ENCODE results near the gene CLASP1. TPM values are rescaled to one million over a fixed set of nuclear protein-coding genes. Genes with fewer than 3 reads are reported as not detected.

CLASP1 gene
- total and polyA plus RNA-seq, 4 donors: 7.5 to 50.0 (median 21.9) TPM

DNA sequence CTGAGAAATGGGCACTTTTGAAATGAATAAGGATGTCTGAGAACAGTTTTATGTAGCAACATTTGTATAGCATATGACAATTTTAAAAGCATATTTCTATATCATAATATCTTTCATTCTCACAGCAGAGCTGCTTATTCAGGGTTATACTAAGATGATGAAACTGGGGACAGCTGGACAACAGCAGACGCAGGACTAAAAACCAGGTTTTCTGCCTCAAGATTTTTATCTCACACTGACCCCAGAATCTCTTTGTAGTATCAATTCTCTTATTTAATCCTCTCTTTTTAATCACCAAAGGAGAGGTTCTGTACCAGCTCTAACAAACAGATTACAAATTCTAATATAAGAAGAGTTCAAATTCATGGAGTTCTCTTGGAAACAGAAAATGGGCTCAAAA lies 290.1 kb downstream of the CLASP1 start:
- H3K27me3 ChIP-seq (ENCODE audit: control insufficient read depth in 4 of 4, insufficient read depth in 4 of 4, low read length in 3 of 4): no peaks in the 10 kb centered on the region
- no peaks in the 10 kb centered on the region for H3K9me3 ChIP-seq (ENCODE audit: control insufficient read depth in 4 of 4, low read length in 3 of 4)
- no peak overlapping the region for H3K9ac ChIP-seq (ENCODE audit: low read depth in 1 of 2, low read length in 2 of 2)
- no peak for DNase-seq (ENCODE audit: low spot score)
- 98% methylated on average over 1 of the region's 1 CpG for WGBS
- TF ChIP-seq, protein P1, sequence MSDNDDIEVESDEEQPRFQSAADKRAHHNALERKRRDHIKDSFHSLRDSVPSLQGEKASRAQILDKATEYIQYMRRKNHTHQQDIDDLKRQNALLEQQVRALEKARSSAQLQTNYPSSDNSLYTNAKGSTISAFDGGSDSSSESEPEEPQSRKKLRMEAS (IDR thresholded peaks at IDR 0.05): no peak
- H3K4me1 ChIP-seq (ENCODE audit: control insufficient read depth in 4 of 4, insufficient read depth in 4 of 4, low read length in 3 of 4): no peaks in the 10 kb centered on the region
- no peak overlapping the region for H3K4me3 ChIP-seq (ENCODE audit: low read depth in 1 of 3, low read length in 3 of 3)
- peaks cover 3 to 53% (median 41%) of the 10 kb centered on the region in 4 donors for H3K36me3 ChIP-seq (ENCODE audit: control insufficient read depth in 4 of 4, insufficient read depth in 3 of 4, low read depth in 1 of 4, low read length in 3 of 4)
- H3K27ac ChIP-seq (ENCODE audit: low read depth in 1 of 2, low read length in 2 of 2): no peak overlapping the region

DNA sequence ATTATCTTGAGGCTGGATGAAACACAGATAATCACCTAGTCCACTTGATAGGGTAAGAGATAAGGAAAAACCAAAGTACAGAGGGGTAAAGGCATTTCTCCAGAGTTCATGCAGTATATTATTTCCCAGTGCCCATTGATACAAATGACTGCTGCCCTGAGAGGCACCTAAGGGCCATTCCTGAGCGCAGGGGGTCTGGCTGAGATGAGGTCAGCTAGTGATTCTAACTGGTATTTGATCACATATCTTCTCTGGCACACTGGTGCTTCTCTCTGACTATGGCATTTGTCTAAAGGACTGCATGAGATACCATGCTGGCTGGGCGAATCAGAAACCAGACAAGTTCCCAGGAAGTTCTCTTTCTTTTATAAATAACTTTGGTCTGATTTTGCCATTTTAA lies 291.0 kb downstream of the CLASP1 start:
- no peaks in the 10 kb centered on the region for H3K9me3 ChIP-seq (ENCODE audit: control insufficient read depth in 4 of 4, low read length in 3 of 4)
- no peak for TF ChIP-seq HNF4A (conservative IDR thresholded peaks at IDR 0.05)
- TF ChIP-seq, protein P1 (IDR thresholded peaks at IDR 0.05): no peak
- no peak for TF ChIP-seq FOXA1 (IDR thresholded peaks at IDR 0.05)
- TF ChIP-seq, protein P2, sequence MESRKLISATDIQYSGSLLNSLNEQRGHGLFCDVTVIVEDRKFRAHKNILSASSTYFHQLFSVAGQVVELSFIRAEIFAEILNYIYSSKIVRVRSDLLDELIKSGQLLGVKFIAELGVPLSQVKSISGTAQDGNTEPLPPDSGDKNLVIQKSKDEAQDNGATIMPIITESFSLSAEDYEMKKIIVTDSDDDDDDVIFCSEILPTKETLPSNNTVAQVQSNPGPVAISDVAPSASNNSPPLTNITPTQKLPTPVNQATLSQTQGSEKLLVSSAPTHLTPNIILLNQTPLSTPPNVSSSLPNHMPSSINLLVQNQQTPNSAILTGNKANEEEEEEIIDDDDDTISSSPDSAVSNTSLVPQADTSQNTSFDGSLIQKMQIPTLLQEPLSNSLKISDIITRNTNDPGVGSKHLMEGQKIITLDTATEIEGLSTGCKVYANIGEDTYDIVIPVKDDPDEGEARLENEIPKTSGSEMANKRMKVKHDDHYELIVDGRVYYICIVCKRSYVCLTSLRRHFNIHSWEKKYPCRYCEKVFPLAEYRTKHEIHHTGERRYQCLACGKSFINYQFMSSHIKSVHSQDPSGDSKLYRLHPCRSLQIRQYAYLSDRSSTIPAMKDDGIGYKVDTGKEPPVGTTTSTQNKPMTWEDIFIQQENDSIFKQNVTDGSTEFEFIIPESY (IDR thresholded peaks at IDR 0.05): no peak
- TF ChIP-seq TAF1 (conservative IDR thresholded peaks at IDR 0.05): no peak
- no peak overlapping the region for H3K27ac ChIP-seq (ENCODE audit: low read depth in 1 of 2, low read length in 2 of 2)
- H3K27me3 ChIP-seq (ENCODE audit: control insufficient read depth in 4 of 4, insufficient read depth in 4 of 4, low read length in 3 of 4): no peaks in the 10 kb centered on the region
- H3K9ac ChIP-seq (ENCODE audit: low read depth in 1 of 2, low read length in 2 of 2): no peak overlapping the region
- H3K4me3 ChIP-seq (ENCODE audit: low read depth in 1 of 3, low read length in 3 of 3): no peak overlapping the region
- H3K36me3 ChIP-seq (ENCODE audit: control insufficient read depth in 4 of 4, insufficient read depth in 3 of 4, low read depth in 1 of 4, low read length in 3 of 4): peaks cover 3 to 52% (median 43%) of the 10 kb centered on the region in 4 donors
- no peak for DNase-seq (ENCODE audit: low spot score)
- H3K4me1 ChIP-seq (ENCODE audit: control insufficient read depth in 4 of 4, insufficient read depth in 4 of 4, low read length in 3 of 4): no peaks in the 10 kb centered on the region
- 98% methylated on average over 2 of the region's 2 CpGs for WGBS

DNA sequence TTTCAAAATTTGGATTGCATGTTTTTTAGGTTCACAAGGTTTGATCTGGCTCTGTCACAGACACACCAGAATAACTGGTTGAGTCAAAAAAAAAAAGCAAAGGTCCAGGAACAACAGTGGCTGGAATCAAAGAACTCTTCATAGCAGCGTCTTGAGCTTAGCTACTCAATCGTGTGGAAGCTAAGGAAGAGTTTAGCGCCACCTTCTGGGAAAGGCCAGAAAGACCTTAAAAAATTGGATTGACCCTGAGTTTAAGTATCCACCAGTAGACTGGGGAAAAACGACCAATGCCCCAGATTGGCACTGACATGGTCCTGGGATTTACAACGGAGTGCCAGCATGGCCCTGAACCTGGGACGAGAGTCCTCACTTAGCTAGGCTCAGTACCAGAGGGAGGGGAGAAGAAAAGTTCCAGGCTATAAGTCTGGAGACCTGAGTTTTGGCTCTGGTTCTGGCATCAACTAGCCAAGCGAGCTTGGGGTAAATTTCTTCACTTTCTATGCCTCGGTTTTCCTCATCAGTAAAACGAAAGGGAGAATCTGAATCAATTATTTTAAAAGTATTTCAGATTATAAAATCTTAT lies 293.1 kb downstream of the CLASP1 start:
- peaks cover 9 to 50% (median 43%) of the 10 kb centered on the region in 4 donors for H3K36me3 ChIP-seq (ENCODE audit: control insufficient read depth in 4 of 4, insufficient read depth in 3 of 4, low read depth in 1 of 4, low read length in 3 of 4)
- H3K27ac ChIP-seq (ENCODE audit: low read depth in 1 of 2, low read length in 2 of 2): no peak overlapping the region
- 54% methylated on average over 9 of the region's 9 CpGs for WGBS
- no peak overlapping the region for H3K9ac ChIP-seq (ENCODE audit: low read depth in 1 of 2, low read length in 2 of 2)
- H3K4me1 ChIP-seq (ENCODE audit: control insufficient read depth in 4 of 4, insufficient read depth in 4 of 4, low read length in 3 of 4): no peaks in the 10 kb centered on the region
- H3K9me3 ChIP-seq (ENCODE audit: control insufficient read depth in 4 of 4, low read length in 3 of 4): no peaks in the 10 kb centered on the region
- no peak overlapping the region for H3K4me3 ChIP-seq (ENCODE audit: low read depth in 1 of 3, low read length in 3 of 3)
- no peaks in the 10 kb centered on the region for H3K27me3 ChIP-seq (ENCODE audit: control insufficient read depth in 4 of 4, insufficient read depth in 4 of 4, low read length in 3 of 4)
- TF ChIP-seq HNF4G (IDR thresholded peaks at IDR 0.05) (no peak), RAD21 (IDR thresholded peaks at IDR 0.05) (peak; percentile 75 to 78), HNF4A (conservative IDR thresholded peaks at IDR 0.05) (peak in 1 of 2 donors; percentile 36), GABPA (IDR thresholded peaks at IDR 0.05 in 1 of 2, conservative IDR thresholded peaks at IDR 0.05 in 1 of 2) (no peak)
- TF ChIP-seq, protein P3, sequence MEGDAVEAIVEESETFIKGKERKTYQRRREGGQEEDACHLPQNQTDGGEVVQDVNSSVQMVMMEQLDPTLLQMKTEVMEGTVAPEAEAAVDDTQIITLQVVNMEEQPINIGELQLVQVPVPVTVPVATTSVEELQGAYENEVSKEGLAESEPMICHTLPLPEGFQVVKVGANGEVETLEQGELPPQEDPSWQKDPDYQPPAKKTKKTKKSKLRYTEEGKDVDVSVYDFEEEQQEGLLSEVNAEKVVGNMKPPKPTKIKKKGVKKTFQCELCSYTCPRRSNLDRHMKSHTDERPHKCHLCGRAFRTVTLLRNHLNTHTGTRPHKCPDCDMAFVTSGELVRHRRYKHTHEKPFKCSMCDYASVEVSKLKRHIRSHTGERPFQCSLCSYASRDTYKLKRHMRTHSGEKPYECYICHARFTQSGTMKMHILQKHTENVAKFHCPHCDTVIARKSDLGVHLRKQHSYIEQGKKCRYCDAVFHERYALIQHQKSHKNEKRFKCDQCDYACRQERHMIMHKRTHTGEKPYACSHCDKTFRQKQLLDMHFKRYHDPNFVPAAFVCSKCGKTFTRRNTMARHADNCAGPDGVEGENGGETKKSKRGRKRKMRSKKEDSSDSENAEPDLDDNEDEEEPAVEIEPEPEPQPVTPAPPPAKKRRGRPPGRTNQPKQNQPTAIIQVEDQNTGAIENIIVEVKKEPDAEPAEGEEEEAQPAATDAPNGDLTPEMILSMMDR (IDR thresholded peaks at IDR 0.05; ENCODE audit: low read depth, low read length, missing input control): peak; percentile 45
- no peak for DNase-seq (ENCODE audit: low spot score)
